ENCODE results near the gene ING3. TPM values are rescaled to one million over a fixed set of nuclear protein-coding genes. Genes with fewer than 3 reads are reported as not detected.

The ING3 gene
- total and polyA plus RNA-seq, 9 of the 15 experiments (the other 6 are each of a cell fraction or from before 2014, with no cell fraction given): 22.8 to 233 (median 50.4) TPM

DNA sequence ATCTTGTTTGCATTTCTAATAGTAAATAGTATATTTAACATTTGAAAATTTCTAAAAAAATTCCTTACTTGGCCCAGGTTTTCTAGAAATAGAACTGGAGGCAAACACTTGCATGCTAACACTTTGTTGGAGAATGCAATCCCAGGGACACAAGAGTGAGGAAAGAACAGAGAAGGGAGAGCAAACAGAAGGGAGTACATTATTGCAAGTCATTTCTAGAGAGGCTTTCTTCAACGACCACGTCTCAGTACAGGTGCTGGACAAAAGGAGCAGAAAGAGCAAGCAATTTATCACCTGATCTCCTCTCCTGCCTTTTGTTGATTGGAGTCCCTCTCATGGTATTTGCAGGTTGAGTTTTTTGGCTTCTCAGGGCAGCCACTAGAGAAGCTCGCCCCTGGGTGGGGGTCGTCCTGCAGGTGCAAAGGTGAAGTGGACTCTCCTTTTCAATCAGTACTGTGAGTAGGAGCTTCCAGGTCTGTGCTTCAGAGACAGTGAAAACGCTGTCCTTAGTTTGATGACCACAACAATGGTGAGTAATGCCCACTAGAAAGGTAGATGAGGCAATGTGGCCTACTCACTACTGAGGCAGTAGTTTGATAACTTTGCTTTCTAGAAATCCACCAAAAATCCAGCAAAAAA, 43.1 kb downstream of the ING3 start (continued):
- TF ChIP-seq CHCHD3 (CRISPR knock-in tag; IDR thresholded peaks at IDR 0.05) (no peak), ZEB2 (IDR thresholded peaks at IDR 0.05) (peak; percentile 90; the same call in 1 of the 2 replicates), GATA2 (CRISPR knock-in tag; IDR thresholded peaks at IDR 0.05) (no peak), GABPB1 (CRISPR knock-in tag; IDR thresholded peaks at IDR 0.05) (no peak), ZNF785 (CRISPR knock-in tag; IDR thresholded peaks at IDR 0.05) (no peak), KLF1 (tag; IDR thresholded peaks at IDR 0.05) (no peak), HDAC1 (IDR thresholded peaks at IDR 0.05) (peak in 1 of 2 experiments; percentile 65; a peak in 1 of 4 replicates), EHMT2 (IDR thresholded peaks at IDR 0.05) (no peak), ARID4B (CRISPR knock-in tag; IDR thresholded peaks at IDR 0.05) (no peak), TAL1 (IDR thresholded peaks at IDR 0.05) (no peak), NR1H2 (CRISPR knock-in tag; IDR thresholded peaks at IDR 0.05) (no peak), ZC3H8 (IDR thresholded peaks at IDR 0.05) (no peak), BRCA1 (IDR thresholded peaks at IDR 0.05) (no peak), BRCA1 (CRISPR knock-in tag; IDR thresholded peaks at IDR 0.05) (no peak), MTA2 (IDR thresholded peaks at IDR 0.05; ENCODE audit: low read depth) (no peak), HNRNPL (IDR thresholded peaks at IDR 0.05; ENCODE audit: low read depth, low read length) (no peak), RBM22 (IDR thresholded peaks at IDR 0.05; ENCODE audit: low read depth, low read length, poor library complexity, severe bottlenecking) (no peak)
- TF ChIP-seq, protein P1, sequence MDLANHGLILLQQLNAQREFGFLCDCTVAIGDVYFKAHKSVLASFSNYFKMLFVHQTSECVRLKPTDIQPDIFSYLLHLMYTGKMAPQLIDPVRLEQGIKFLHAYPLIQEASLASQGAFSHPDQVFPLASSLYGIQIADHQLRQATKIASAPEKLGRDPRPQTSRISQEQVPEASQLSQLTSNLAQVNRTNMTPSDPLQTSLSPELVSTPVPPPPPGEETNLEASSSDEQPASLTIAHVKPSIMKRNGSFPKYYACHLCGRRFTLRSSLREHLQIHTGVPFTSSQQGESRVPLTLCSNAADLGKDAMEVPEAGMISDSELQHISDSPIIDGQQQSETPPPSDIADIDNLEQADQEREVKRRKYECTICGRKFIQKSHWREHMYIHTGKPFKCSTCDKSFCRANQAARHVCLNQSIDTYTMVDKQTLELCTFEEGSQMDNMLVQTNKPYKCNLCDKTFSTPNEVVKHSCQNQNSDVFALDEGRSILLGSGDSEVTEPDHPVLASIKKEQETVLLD (IDR thresholded peaks at IDR 0.05): no peak
- TF ChIP-seq, protein P2, sequence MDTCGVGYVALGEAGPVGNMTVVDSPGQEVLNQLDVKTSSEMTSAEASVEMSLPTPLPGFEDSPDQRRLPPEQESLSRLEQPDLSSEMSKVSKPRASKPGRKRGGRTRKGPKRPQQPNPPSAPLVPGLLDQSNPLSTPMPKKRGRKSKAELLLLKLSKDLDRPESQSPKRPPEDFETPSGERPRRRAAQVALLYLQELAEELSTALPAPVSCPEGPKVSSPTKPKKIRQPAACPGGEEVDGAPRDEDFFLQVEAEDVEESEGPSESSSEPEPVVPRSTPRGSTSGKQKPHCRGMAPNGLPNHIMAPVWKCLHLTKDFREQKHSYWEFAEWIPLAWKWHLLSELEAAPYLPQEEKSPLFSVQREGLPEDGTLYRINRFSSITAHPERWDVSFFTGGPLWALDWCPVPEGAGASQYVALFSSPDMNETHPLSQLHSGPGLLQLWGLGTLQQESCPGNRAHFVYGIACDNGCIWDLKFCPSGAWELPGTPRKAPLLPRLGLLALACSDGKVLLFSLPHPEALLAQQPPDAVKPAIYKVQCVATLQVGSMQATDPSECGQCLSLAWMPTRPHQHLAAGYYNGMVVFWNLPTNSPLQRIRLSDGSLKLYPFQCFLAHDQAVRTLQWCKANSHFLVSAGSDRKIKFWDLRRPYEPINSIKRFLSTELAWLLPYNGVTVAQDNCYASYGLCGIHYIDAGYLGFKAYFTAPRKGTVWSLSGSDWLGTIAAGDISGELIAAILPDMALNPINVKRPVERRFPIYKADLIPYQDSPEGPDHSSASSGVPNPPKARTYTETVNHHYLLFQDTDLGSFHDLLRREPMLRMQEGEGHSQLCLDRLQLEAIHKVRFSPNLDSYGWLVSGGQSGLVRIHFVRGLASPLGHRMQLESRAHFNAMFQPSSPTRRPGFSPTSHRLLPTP (IDR thresholded peaks at IDR 0.05; ENCODE audit: borderline replicate concordance, extremely low read depth, insufficient read length): no peak
- TF ChIP-seq, protein P3, sequence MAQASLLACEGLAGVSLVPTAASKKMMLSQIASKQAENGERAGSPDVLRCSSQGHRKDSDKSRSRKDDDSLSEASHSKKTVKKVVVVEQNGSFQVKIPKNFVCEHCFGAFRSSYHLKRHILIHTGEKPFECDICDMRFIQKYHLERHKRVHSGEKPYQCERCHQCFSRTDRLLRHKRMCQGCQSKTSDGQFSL (CRISPR knock-in tag; IDR thresholded peaks at IDR 0.05): no peak
- TF ChIP-seq, protein P3 (tag; IDR thresholded peaks at IDR 0.05): no peak
